C1 segment of cervical spinal cord (tissue), 14 donors: ENCODE results near the gene ACOX1.

Experiments used
- DNase-seq, 14 donors: peaks; one replicate each; lab custom pipeline; 2025; lab: John Stamatoyannopoulos, UW

ACOX1 gene

GRCh38 chr17:75892556-75893224 lies 86.3 kb downstream of the ACOX1 start:
- DNase-seq = peak in 6 of 14 donors; percentile 27 to 71 (median 54)

DNA sequence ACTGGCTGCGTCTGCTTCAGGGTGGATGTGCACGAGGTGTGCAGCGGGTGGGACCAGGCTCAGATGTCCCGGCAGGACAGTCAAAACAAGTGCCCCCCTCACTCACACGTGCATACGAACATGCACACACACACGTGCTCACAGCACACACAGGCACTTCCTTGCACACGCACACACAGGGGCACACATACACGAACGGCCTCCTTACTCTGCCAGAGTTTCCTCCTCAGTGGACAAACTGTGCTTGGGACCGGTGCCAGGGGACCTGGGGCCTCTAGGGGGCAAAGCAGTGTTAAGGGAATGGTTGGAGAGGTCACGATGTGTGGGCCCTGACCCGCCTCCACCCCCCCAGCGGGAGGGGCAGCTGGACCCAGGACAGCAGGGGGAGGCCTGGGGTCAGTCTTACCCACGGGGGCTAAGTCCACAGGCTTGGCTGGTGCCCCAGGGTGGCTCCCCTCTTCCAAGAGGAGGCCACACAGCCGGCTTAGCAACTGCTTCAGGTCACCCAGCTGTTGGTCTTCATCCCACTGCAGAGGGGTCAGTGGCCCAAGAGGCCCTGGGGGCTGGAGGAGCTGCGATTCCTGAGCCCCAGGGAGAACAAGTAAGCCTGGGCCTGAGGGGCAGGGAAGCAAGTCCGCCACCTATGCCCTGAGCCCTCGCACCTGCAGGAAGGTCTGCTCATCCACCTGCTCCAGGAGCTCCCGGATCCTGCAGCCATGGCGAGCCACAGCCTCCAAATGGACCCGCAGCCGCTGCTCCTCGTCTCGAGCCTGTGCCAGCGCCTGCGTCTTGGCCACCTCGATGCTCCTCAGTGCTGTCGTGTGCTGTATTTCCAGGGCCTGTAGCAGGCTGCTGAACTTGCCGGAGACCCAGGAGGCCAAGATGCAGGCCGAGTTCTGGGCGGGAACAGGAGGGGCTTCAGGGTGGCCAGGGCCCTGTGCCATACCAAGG lies 87.1 kb downstream of the ACOX1 start:
- DNase-seq = no peak
